Liver (tissue), 3 donors: ENCODE measurements around the gene TTC23L.

ENCODE experiments used
- ATF3 ChIP-seq: IDR thresholded peaks from 2 replicates; pipeline ENCODE4 v1.6.1; 2016; ENCODE audit warnings: antibody characterized with exemption
- CTCF ChIP-seq: fragments of 150-350 bp; IDR thresholded peaks from 2 replicates; pipeline ENCODE4 v1.5.1; 2017; ENCODE audit warnings: improper control_type of control experiment, low read depth, low read length; ENCODE audit not compliant: missing input control
- GABPA ChIP-seq, 2 donors: IDR thresholded peaks in 1 of 2; conservative IDR thresholded peaks in 1 of 2; 2 replicates each; pipeline ENCODE4 v1.6.1; 2016; ENCODE audit warnings: antibody characterized with exemption in 2 of 2, mild to moderate bottlenecking in 1 of 2, moderate library complexity in 1 of 2
- MAX ChIP-seq: IDR thresholded peaks from 2 replicates; pipeline ENCODE4 v1.6.1; 2016; ENCODE audit warnings: antibody characterized with exemption
- RAD21 ChIP-seq, 2 donors: IDR thresholded peaks; 2 replicates each; pipeline ENCODE4 v1.6.1; 2016; ENCODE audit warnings: antibody characterized with exemption in 2 of 2, mild to moderate bottlenecking in 2 of 2
- SP1 ChIP-seq: IDR thresholded peaks from 2 replicates; pipeline ENCODE4 v1.6.1; 2018; ENCODE audit warnings: antibody characterized with exemption, mild to moderate bottlenecking
- TAF1 ChIP-seq: conservative IDR thresholded peaks from 2 replicates; pipeline ENCODE4 v1.6.1; 2016; ENCODE audit warnings: antibody characterized with exemption, mild to moderate bottlenecking
- ZBTB33 ChIP-seq: IDR thresholded peaks from 2 replicates; pipeline ENCODE4 v1.6.1; 2016; ENCODE audit warnings: antibody characterized with exemption
- donor health status: healthy.
- donor health status: healthy.

GRCh38 chr5:34834794-34835089, 4.2 kb upstream of the TTC23L start:
- TF ChIP-seq ATF3 (no peak), CTCF (no peak), TAF1 (no peak), RAD21 (IDR thresholded peaks at IDR 0.05) (no peak), MAX (no peak), SP1 (no peak), ZBTB33 (no peak), GABPA (IDR thresholded peaks at IDR 0.05 in 1 of 2, conservative IDR thresholded peaks at IDR 0.05 in 1 of 2) (no peak)
